NCI-H2196 (cell line): Measurements from ENCODE around the gene HYKK.
"Not testable (repeated sequence)": the region's sequence is repeated elsewhere in the genome, so short reads cannot be mapped to it uniquely, and the experiment has no call there.

Experiments used
- DNase-seq: peaks from one replicate; lab custom pipeline; 2025; ENCODE audit not compliant: unreplicated experiment; lab: John Stamatoyannopoulos, UW

Gene HYKK, protein sequence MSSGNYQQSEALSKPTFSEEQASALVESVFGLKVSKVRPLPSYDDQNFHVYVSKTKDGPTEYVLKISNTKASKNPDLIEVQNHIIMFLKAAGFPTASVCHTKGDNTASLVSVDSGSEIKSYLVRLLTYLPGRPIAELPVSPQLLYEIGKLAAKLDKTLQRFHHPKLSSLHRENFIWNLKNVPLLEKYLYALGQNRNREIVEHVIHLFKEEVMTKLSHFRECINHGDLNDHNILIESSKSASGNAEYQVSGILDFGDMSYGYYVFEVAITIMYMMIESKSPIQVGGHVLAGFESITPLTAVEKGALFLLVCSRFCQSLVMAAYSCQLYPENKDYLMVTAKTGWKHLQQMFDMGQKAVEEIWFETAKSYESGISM

DNA sequence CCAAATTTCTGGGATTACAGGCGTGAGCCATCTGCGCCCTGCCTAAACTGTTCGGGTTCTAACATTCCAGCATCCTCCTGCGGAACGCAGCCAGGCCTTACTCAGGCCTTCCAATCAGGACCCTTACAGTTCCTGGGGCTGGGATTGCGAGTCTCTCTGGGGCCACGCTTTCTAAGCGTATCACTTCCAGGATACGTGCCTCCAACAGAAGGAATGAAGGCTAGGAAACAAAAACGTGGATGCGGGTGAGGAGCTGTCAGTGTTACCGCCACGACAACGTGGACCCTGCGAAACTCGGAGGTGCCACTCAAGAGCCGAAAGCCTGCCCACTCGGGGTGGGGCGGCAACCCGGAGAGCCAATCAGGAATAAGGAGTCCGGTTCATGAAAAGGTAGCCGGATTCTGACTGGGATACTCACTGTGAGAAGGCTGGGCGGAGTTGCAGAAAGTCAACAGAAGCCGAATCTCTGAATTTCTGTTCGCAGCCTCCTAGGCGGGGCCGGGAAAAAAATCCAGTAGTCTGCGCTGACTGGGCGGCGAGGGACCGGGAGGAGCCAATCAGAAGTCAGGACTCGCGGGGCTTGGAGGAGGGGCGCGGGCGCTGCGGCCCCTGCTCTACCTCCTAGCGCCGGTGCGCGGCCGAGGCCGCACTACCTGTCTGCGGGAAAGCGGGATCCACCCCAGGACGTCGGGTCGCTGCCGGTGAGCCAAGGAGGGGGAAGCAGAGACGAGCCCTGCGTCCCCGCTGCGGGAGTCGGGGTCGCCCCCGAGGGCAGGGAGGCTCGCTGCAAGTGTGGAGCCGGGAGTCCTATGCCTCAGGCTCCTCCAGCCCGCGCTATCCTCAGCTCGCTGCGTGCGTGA lies at the start of gene HYKK:
Gene HYKK (plus strand): TSS at position 607 of the 860 bp plus-strand sequence. CDS start 5,512 bp downstream, outside the sequence.
- DNase-seq: peak; percentile 89

- DNase-seq: no peak
These were observed 46.6 kb upstream of the HYKK start for GRCh38 chr15:78460737-78461136.

DNA sequence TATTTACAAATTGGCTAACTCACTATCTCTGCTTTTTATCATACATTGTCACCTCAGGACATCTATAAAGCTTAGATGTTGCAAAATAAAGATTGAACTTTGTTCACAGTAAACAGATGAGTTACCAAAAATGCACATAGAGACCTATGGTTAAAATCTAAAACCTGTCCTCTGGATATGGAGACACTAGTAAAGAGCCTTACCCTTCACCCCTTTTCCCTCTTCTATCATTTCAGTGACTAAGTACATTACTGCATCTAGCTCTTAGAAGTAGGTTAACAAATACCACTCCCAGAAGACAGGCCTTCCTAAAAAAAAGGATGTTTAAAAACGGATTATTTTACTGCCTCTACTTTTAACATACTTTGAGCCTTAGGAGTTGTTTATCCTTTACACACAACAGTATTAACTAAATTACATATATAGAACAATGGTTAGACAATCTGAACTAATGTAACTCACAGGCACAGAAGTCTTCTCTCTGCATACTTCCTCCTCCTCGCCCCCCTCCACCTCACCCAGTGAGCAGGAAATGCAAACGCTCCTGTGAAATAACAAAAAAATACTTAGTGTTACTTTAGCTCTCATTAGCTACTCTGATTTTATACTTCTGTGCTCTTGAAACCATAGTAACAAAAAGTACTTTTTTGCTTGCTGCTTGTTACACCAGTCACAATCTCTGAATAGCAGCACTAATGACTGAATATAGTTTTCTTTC lies 46.0 kb upstream of the HYKK start:
- no peak for DNase-seq

DNA sequence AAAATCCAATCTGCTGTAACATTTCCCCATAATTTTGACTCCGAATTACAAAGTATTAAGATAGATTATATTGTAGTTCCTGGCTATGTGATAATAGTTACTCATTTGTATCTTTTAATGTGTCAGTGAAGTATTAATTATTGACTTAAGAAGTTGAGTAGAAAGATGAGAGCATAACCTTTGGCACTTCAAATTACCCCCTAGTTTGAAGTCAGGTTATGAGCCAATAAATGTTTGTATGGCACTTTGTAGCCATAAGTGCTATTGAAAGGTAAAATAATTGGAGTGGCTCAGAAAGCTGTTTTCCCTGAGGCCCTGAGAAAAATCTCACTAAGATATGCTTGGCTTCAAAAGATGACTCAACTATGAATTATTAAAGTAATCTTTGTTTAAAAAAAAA lies 38.3 kb upstream of the HYKK start:
- no peak for DNase-seq

DNA sequence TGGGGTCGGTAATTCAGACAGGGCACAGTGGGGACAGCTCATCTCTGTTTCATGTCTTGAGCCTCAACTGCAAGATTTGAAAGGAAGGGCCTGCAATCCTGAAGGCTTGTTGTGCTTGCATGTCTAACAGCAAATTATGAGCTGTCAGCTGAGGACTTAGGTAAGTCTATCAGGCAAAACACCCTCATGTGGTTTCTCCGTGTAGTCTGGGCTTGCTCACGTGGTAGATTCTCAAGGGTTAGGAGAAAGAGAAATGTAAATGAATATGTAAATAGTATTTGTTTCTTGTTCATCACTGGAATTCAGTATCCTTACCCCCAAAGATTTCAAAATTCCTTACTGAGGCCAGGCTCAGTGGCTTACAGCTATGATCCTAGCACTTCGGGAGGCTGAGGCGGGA lies 30.1 kb upstream of the HYKK start:
- DNase-seq: no peak

GRCh38 chr15:78479650-78480049 lies 27.7 kb upstream of the HYKK start:
- DNase-seq: no peak

GRCh38 chr15:78481917-78482316 lies 25.5 kb upstream of the HYKK start:
- no peak for DNase-seq

DNA sequence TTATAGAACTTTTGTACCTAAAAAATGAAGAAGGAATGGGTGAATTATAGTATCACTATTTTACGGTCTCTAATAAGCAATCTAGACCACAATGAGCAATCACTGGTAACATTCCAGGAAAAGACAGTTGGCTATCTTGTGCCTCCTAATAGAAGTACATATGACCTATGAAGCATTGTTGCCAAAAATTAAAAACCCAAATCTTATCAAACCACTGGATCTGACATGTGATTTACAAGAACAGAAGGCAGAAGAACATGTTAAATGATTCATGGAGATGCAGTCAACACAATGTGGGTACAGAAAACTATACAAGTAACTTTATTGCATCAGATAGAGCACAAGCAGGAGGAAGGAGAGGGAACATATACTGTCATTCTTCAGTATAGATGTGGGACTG lies 14.5 kb upstream of the HYKK start:
- no peak for DNase-seq

DNA sequence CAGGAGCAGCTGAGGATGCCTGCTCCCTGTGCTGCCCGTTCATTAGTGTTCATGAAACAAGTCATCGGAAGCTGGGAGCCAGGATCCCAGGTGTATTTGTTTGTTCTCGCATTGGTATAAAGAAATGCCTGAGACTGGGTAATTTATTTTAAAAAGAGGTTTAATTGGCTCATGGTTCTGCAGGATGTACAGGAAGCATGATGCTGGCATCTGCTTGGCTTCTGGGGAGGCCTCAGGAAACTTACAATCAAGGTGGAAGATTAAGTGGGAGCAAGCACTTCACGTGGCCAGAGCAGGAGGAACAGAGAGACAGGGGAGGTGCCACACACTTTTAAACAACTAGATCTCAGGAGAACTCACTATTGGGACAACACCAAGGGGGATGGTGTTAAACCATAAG lies 5.5 kb upstream of the HYKK start:
- no peak for DNase-seq

GRCh38 chr15:78502641-78503040 lies 4.7 kb upstream of the HYKK start:
- DNase-seq: no peak

DNA sequence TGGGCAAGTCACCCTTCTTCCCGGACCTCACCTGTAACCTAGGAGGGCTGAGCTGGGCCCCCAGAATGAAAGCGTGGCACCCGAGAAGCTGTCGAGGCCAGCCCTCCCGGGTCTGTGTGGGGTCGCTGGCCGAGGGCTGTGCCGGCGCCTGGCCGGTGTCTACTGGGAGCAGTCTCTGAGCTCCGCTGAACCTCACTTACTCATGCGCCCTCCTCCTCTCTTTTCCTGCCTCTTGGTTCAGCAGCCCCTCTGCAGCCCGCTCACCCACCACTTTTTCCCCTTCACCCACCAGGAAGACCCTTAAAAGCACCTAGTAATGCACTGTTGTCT lies 419 bp downstream of the HYKK start:
- DNase-seq: no peak

- no peak for DNase-seq
These were observed 895 bp downstream of the HYKK start for GRCh38 chr15:78508272-78508671.

- no peak for DNase-seq
These were observed 2.4 kb downstream of the HYKK start for GRCh38 chr15:78509726-78510312.

- DNase-seq: not testable (repeated sequence)
These were observed 12.7 kb downstream of the HYKK start for GRCh38 chr15:78520035-78520434.

DNA sequence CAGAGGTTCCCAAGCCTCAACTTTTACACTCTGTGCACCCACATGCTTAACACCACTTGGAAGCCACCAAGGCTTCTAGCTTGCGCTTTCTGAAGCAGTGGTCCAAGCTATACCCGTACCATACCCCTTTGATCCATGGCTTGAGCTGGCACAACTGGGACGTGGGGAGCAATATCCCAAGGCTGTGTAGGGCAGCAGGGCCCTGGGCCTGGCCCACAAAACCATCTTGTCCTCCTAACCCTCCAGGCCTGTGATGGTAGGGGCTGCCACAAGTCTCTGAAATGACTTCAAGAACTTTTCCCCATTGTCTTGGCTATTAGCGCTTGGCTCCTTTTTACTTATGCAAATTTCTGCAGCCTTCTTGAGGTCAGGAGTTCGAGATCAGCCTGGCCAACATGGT lies 16.9 kb downstream of the HYKK start:
- DNase-seq: no peak

GRCh38 chr15:78527325-78527724 lies 19.9 kb downstream of the HYKK start:
- no peak for DNase-seq

DNA sequence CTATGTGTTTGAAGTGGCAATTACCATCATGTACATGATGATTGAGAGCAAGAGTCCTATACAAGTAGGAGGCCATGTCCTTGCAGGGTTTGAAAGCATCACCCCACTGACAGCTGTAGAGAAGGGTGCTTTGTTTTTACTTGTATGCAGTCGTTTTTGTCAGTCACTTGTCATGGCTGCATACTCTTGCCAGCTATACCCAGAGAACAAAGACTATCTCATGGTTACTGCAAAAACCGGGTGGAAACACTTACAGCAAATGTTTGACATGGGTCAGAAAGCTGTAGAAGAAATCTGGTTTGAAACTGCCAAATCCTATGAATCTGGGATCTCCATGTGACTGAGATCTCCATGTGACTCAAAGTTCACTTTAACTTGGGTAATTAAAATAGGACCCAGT lies 26.0 kb downstream of the HYKK start:
- no peak for DNase-seq

DNA sequence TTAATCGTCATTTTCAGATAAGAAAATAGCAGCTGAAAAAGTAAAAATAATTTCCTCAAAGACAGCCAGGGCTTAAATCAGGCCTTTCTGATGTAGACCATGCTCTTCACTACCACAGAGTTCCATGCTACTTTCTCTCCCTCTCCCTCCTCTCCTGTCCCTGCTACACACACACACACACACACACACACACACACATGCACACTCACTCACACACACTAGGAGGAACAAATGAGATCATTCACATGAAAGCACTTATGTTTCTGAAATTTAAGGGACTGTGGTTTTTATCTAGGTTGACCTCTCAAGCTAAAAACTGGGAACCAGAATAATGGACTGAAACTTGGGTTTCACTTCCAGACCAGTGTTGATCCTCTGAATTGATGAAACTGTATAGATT lies 28.8 kb downstream of the HYKK start:
- DNase-seq: no peak

DNA sequence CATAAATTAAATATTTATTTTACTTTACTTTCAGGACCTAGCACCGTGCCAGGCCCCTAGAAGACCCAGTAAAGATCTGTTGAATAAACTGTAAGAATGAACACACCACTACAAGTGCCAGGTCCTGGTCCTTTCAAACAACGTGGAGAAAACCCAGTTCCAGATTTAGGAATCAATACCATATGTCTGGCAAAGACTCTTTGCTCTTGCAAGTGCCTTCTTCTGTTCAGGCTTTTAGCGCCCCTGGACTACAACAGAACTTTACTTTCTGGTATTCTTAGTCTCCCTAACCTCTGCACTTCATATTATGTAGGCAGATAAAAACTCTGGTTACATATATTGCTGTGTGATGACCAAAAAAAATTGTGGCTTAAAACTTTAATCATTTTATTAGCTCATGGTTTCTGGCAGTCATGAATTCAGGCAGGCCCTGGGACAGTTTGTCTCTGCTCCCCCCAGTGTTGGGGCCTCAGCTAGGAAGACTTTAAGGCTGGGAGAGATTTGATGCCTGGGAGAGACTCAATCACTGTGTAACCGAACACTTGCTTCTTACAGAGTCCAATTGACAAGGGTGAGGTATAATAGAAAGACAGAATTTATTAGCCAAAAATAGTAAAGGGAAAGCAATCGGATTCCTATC lies 30.0 kb downstream of the HYKK start:
- DNase-seq: no peak

- DNase-seq: no peak
These were observed 31.0 kb downstream of the HYKK start for GRCh38 chr15:78538358-78538757.
